GM10266 (cell line): ENCODE results near the gene DNAAF8.

Source experiments
- DNase-seq: peaks from one replicate; pipeline ENCODE4 v3.0.0; 2012; ENCODE audit errors: extremely low spot score
- TF ChIP-seq, protein P1 (sequence below): IDR thresholded peaks from 2 replicates; pipeline ENCODE4 v1.5.1; 2012; ENCODE audit warnings: mild to moderate bottlenecking, low read depth; ENCODE audit not compliant: control insufficient read depth, insufficient read depth; ENCODE audit errors: missing control alignments

Gene DNAAF8

GRCh38 chr16:4687946-4688673 is 46.2 kb upstream of the DNAAF8 start:
- DNase-seq = no peak
- TF ChIP-seq, protein P1, sequence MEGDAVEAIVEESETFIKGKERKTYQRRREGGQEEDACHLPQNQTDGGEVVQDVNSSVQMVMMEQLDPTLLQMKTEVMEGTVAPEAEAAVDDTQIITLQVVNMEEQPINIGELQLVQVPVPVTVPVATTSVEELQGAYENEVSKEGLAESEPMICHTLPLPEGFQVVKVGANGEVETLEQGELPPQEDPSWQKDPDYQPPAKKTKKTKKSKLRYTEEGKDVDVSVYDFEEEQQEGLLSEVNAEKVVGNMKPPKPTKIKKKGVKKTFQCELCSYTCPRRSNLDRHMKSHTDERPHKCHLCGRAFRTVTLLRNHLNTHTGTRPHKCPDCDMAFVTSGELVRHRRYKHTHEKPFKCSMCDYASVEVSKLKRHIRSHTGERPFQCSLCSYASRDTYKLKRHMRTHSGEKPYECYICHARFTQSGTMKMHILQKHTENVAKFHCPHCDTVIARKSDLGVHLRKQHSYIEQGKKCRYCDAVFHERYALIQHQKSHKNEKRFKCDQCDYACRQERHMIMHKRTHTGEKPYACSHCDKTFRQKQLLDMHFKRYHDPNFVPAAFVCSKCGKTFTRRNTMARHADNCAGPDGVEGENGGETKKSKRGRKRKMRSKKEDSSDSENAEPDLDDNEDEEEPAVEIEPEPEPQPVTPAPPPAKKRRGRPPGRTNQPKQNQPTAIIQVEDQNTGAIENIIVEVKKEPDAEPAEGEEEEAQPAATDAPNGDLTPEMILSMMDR = no peak

- DNase-seq = no peak
- TF ChIP-seq, protein P1 = no peak
Observed at GRCh38 chr16:4688674-4689045, 45.7 kb upstream of the DNAAF8 start.

DNA sequence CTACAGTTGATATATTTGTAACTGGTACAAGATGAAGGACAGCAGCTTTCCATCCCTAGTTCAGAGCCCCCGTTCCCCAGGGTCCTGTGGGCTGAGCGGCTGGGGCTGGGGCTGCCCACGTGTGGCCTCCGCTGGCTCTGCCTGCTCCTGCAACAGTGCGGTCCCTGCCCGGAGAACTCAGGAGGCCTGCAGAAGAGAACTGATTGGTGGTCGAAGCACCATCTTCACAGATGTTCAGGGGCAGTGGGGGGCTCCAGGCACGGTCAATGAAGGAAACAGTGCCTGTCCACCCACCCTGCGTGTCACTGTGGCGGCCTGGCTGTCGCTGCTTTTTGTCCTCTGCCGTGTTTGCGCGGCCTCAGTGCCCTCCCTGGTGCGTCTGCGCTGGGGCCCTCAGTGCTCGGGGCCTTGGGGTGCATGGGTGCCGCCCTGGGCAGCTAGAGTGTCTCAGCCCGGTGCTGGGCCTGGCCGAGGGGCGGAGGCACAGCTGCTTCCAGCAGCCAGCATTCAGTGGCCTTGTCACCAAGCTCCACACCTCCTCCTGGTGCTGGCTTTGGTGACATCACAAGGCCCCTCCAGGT is 45.2 kb upstream of the DNAAF8 start:
- TF ChIP-seq, protein P1 = no peak
- no peak for DNase-seq

DNA sequence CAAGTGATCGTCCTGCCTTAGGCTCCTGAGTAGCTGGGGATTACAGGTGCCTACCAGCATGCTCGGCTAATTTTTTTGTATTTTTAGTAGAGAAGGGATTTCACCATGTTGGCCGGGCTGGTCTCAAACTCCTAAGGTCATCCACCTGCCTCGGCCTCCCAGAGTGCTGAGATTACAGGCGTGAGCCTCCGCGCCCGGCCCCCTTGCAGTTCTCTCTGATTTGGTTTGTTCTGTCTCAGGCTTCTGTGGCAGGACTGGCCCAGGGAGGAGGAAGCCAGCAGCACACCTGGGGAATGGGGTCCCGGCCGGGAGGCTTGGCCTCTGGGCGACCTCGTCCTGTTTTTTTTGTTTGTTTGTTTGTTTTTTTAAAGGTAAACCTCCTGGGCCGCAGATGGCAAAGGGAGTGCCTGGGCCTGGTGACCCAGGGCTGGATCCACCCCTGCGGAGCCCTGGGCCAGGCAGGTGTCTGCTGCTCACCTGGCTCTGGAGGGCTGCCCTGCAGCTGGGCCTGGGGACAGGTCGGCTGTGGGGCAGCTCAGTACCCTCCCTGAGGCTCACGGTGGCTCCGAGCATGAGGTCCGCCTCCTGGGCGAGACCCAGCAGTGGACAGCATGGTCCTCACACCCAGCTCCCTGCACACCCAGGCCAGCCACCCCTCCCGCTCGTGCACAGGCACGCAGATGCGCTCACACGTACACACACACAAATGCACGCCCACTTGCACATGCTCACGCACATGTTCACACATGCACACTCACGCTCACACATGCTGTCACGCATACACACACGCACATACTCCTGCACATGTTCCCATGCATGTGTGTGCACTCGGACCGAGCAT is 44.3 kb upstream of the DNAAF8 start:
- TF ChIP-seq, protein P1 = no peak
- DNase-seq = no peak

GRCh38 chr16:4690946-4691665 is 43.2 kb upstream of the DNAAF8 start:
- DNase-seq = peak; percentile 30
- TF ChIP-seq, protein P1 = no peak

- DNase-seq = peak; percentile 34
- TF ChIP-seq, protein P1 = no peak
Observed at GRCh38 chr16:4691666-4692412, 42.5 kb upstream of the DNAAF8 start.
